Esophagus muscularis mucosa (tissue), 4 donors: Measurements from ENCODE around the gene C2orf92.

Experiments used
- CTCF ChIP-seq, 3 experiments: fragments of 200-600 bp in 2 of 3; fragments of 450-650 bp in 1 of 3; sonication (generic) in 2 of 3; IDR thresholded peaks; one replicate each; pipeline ENCODE4 v1.5.1; 2017 to 2019; ENCODE audit warnings: antibody characterized with exemption in 3 of 3, mild to moderate bottlenecking in 2 of 3, moderate library complexity in 1 of 3
- EP300 ChIP-seq: sonication (generic); formaldehyde crosslinking; IDR thresholded peaks from one replicate; pipeline ENCODE4 v1.6.1; 2017; ENCODE audit warnings: antibody characterized with exemption
- POLR2A ChIP-seq: fragments of 450-650 bp; IDR thresholded peaks from one replicate; pipeline ENCODE4 v1.6.1; 2017; ENCODE audit warnings: antibody characterized with exemption, moderate library complexity, mild to moderate bottlenecking, low read depth

GRCh38 chr2:97691166-97691565 is 21.7 kb downstream of the C2orf92 start:
- TF ChIP-seq CTCF (IDR thresholded peaks at IDR 0.05): no peak
- TF ChIP-seq EP300: no peak
- TF ChIP-seq POLR2A: no peak
